ENCODE measurements around the gene CDK11B. TPM values are rescaled to one million over a fixed set of nuclear protein-coding genes. Genes with fewer than 3 reads are reported as not detected.
A peak's percentile ranks its signal among the peaks of the same experiment; 100 is the strongest.

CDK11B gene
- total and polyA plus RNA-seq, 2 of the 8 experiments (the other 6 are each of a cell fraction or from before 2014, with no cell fraction given), result 11.1 to 31.9 TPM

DNA sequence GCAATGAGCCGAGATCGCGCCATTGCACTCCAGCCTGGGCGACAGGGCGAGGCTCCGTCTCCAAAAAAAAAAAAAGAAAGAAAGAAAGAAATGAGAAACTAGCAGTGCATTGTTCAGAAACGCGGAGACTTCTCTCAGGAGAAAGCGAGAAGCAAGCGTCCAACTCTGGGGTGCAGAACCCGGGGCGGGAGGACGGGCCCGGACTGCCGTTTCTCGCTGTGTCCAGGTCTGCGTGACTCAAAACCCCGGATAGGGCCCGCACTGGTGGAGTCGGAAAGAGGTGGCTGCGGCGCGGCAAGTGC, 43.9 kb downstream of the CDK11B start:
- H2BK20ac ChIP-seq (ENCODE audit: low read length), result no peak overlapping the region
- no peak overlapping the region for H3K4ac ChIP-seq (replicated peaks; ENCODE audit: insufficient read length, low read depth, low read length)
- no peaks in the 10 kb centered on the region; a peak in 1 of 7 replicates for H3K27me3 ChIP-seq (replicated peaks in 1 of 4; ENCODE audit: control insufficient read depth in 3 of 4, extremely low read depth in 1 of 4, insufficient read depth in 3 of 4, low read length in 3 of 4)
- peaks cover 6% of the 10 kb centered on the region; the same call in 1 of the 2 replicates for H3K23me2 ChIP-seq (ENCODE audit: low read depth, low read length)
- H4K5ac ChIP-seq (ENCODE audit: insufficient read length, low read depth, low read length), result no peak overlapping the region
- no peak for FAIRE-seq
- no peak overlapping the region for H2AFZ ChIP-seq (ENCODE audit: low read length)
- H3K4me3 ChIP-seq (ENCODE audit: extremely low read depth in 1 of 4, insufficient read depth in 2 of 4, low read depth in 3 of 4, low read length in 4 of 4), result peak overlapping the region; percentile 80 to 97 (median 92)
- H3K56ac ChIP-seq (replicated peaks; ENCODE audit: insufficient read length, low read depth, low read length), result no peak overlapping the region
- POLR2A ChIA-PET (ENCODE audit: partially characterized antibody), result interaction anchor here (1.0 to 4.6 kb wide), 13 partner anchors 10 to 290 kb away, joined by 3 to 34 read pairs (median 8); partner anchors contain the start of genes MMP23B and SSU72
- H3K4me1 ChIP-seq (replicated peaks in 1 of 4; ENCODE audit: control insufficient read depth in 3 of 4, insufficient read depth in 4 of 4, low read length in 3 of 4), result peaks cover 0 to 13% (median 5%) of the 10 kb centered on the region in 4 experiments; a peak in 5 of 7 replicates
- no peak overlapping the region for H2BK15ac ChIP-seq (ENCODE audit: low read length)
- H2BK5ac ChIP-seq (ENCODE audit: low read depth, low read length), result peak overlapping the region; percentile 8; the same call in 1 of the 2 replicates
- H3K27ac ChIP-seq (ENCODE audit: low read depth, low read length), result no peak overlapping the region
- peak overlapping the region; percentile 25 to 41 (median 30); a peak in 4 of 7 replicates for H3K9ac ChIP-seq (replicated peaks in 1 of 4; ENCODE audit: extremely low read depth in 1 of 4, low read depth in 3 of 4, low read length in 3 of 4)
- H4K8ac ChIP-seq (ENCODE audit: extremely low read depth, insufficient read depth, low read length), result no peak overlapping the region; the same call in none of the 2 replicates
- no peak overlapping the region for H3K23ac ChIP-seq (ENCODE audit: insufficient read length)
- no peak overlapping the region for H4K91ac ChIP-seq (replicated peaks; ENCODE audit: insufficient read length, low read length)
- H3K36me3 ChIP-seq (ENCODE audit: control insufficient read depth in 2 of 4, insufficient read depth in 4 of 4, low read length in 3 of 4), result no peaks in the 10 kb centered on the region
- peaks cover 0 to 13% of the 10 kb centered on the region in 2 experiments; a peak in 2 of 4 replicates for H3K79me2 ChIP-seq (ENCODE audit: control insufficient read depth in 1 of 2, insufficient read depth in 2 of 2, low read length in 2 of 2)
- H3K4me2 ChIP-seq (ENCODE audit: insufficient read depth in 1 of 2, low read depth in 2 of 2, low read length in 2 of 2), result peak overlapping the region; percentile 62 to 94
- 0% methylated on average over 12 of the region's 23 CpGs; no CpG with 5 or more reads in 1 of the 2 experiments for WGBS, 2 experiments (ENCODE audit: extremely low coverage in 1 of 2, insufficient coverage in 1 of 2, insufficient read length in 1 of 2, insufficient replicate concordance in 2 of 2, low coverage in 1 of 2, low lambda C conversion rate in 2 of 2, missing lambda C conversion rate in 1 of 2)
- CTCF ChIA-PET (ENCODE audit: partially characterized antibody), result interaction anchor here (1.2 to 2.2 kb wide), 6 partner anchors 12 to 74 kb away, joined by 3 to 10 read pairs (median 6); no protein-coding TSS in a partner anchor
- DNase-seq (ENCODE audit: low read depth in 1 of 2, low spot score in 2 of 2), result no peak
- peaks cover 6 to 22% of the 10 kb centered on the region in 2 experiments for H4K20me1 ChIP-seq (replicated peaks in 1 of 2; ENCODE audit: control insufficient read depth in 1 of 2, insufficient read depth in 2 of 2, low read length in 2 of 2)
- no peak overlapping the region for H2BK12ac ChIP-seq (ENCODE audit: low read depth, low read length)
- no peaks in the 10 kb centered on the region for H3K9me3 ChIP-seq (ENCODE audit: insufficient read depth in 2 of 2, low read depth in 1 of 2, low read length in 1 of 2)
- TF ChIP-seq EP300 (IDR thresholded peaks at IDR 0.05; ENCODE audit: borderline replicate concordance in 1 of 2, low read depth in 2 of 2, low read length in 2 of 2), result no peak
- TF ChIP-seq TBP (IDR thresholded peaks at IDR 0.05; ENCODE audit: low read depth, low read length), result no peak
- 0 out of 4 replicates have a peak, but pooled peaks of 1 of the 2 experiments have one; percentile 69 for TF ChIP-seq HDAC2 (IDR thresholded peaks at IDR 0.05; ENCODE audit: borderline replicate concordance in 1 of 2, low read depth in 2 of 2, low read length in 2 of 2)
- TF ChIP-seq ASH2L (IDR thresholded peaks at IDR 0.05; ENCODE audit: low read length), result peak; percentile 9
- TF ChIP-seq NRF1 (IDR thresholded peaks at IDR 0.05; ENCODE audit: low read depth, low read length), result no peak
- TF ChIP-seq FOSL1 (IDR thresholded peaks at IDR 0.05; ENCODE audit: insufficient read depth, low read depth, low read length), result no peak
- no peak for TF ChIP-seq RXRA (IDR thresholded peaks at IDR 0.05; ENCODE audit: insufficient read depth, low read depth, low read length)
- TF ChIP-seq PHF8 (conservative IDR thresholded peaks at IDR 0.05; ENCODE audit: low read depth, low read length), result no peak
- TF ChIP-seq RBBP5 (IDR thresholded peaks at IDR 0.05; ENCODE audit: borderline replicate concordance, low read depth, low read length), result no peak
- no peak for TF ChIP-seq SAP30 (IDR thresholded peaks at IDR 0.05; ENCODE audit: insufficient read depth, insufficient replicate concordance, low read length)
- H3K79me1 ChIP-seq (ENCODE audit: low read depth, low read length), result peaks cover 3% of the 10 kb centered on the region
- no peak overlapping the region for H2AK5ac ChIP-seq (ENCODE audit: low read depth, low read length)
- H3K18ac ChIP-seq (ENCODE audit: extremely low read depth, low read length), result no peak overlapping the region
- H2BK120ac ChIP-seq (replicated peaks; ENCODE audit: low read depth, low read length), result no peak overlapping the region
- H3K14ac ChIP-seq (ENCODE audit: insufficient read length), result no peak overlapping the region
